ENCODE data around the gene PDCD2L.
"Not testable (repeated sequence)": the region's sequence is repeated elsewhere in the genome, so short reads cannot be mapped to it uniquely, and the experiment has no call there.

Gene PDCD2L

DNA sequence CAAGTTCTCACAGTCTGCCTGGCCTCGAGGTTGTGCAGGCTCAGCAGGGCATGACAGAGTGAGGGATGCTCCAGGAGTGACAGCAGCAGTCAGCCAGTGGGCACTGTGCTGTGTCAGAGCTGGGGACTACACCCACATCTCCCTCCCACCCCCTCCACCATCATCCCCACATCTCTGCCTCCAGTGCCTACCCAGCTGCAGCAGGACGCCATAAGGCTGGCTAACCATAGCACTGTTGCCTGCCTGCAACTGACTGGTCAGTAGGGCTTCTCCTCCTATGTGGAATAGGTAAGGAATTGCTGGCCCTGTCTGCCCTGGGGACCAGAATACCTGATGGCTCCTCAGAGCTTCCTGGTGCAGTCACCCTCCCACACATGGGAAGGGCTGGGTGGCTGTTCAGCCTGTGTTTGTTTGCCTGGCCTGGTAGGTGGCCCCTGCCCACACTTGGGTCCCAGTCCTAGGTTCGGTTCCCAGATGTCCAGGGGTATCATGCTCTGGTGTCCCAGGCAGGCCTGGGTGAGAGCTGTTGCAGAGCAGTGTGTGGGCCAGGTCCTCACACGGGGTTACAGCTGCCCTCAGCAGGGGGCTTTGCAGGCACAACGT is 23.5 kb upstream of the PDCD2L start:
- H3K9ac ChIP-seq (ENCODE audit: low read length): no peak overlapping the region
- peaks cover 76% of the 10 kb centered on the region for H3K36me3 ChIP-seq (ENCODE audit: control insufficient read depth, low read depth, low read length)
- H3K4me1 ChIP-seq (ENCODE audit: control insufficient read depth, low read depth, low read length): no peaks in the 10 kb centered on the region
- no peaks in the 10 kb centered on the region for H3K27me3 ChIP-seq (ENCODE audit: control insufficient read depth, insufficient read depth, low read length)
- no peak overlapping the region for H3K27ac ChIP-seq (ENCODE audit: low read length)
- no peak overlapping the region for H3K4me3 ChIP-seq (ENCODE audit: low read length)
- no peaks in the 10 kb centered on the region for H3K9me3 ChIP-seq (ENCODE audit: control insufficient read depth, low read depth, low read length)

DNA sequence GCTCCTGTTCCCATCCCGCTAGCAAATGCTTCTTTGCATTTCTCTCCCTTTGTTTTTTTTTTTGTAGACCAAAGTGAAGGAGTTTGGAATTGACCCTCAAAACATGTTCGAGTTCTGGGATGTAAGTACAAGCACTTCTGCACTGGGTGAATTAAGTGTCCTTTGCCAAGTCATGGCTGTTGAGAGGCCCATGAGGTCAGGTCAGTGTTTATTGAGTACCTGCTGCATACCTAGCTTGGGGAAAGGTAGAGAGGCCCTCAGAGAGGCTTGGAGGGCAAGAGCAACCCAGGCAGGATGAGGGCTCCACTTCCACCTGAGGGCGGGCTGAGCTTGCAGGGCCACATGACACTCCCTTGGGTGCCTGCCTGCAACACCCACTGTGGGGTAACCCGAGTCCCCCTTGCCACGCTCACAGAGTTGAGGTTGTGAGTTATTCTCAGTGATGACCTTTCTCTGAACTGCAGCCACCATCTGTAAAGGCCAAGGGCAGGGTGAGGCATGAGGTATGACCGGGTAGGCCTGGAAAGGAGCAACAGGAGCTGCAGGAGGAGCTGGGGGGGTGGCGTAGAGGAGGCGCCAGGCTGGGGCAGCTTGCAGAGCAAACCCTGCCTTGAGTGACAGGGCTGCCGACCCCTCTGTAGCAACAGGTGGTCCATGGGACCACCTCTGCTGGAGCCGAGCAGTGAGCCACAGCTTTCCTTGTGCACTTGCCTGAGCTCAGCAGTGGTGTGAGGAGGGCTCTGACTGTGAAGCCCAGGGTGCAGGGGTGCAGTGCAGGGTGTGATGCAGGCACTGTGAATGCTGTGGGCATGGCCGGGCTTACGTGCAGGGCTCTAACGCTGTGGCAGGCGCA is 22.6 kb upstream of the PDCD2L start:
- Histone ChIP-seq H3K9ac (ENCODE audit: low read length) (no peak overlapping the region), H3K4me3 (ENCODE audit: low read length) (no peak overlapping the region), H3K4me1 (ENCODE audit: control insufficient read depth, low read depth, low read length) (no peaks in the 10 kb centered on the region), H3K36me3 (ENCODE audit: control insufficient read depth, low read depth, low read length) (peaks cover 82% of the 10 kb centered on the region), H3K27ac (ENCODE audit: low read length) (no peak overlapping the region), H3K9me3 (ENCODE audit: control insufficient read depth, low read depth, low read length) (no peaks in the 10 kb centered on the region), H3K27me3 (ENCODE audit: control insufficient read depth, insufficient read depth, low read length) (no peaks in the 10 kb centered on the region)

DNA sequence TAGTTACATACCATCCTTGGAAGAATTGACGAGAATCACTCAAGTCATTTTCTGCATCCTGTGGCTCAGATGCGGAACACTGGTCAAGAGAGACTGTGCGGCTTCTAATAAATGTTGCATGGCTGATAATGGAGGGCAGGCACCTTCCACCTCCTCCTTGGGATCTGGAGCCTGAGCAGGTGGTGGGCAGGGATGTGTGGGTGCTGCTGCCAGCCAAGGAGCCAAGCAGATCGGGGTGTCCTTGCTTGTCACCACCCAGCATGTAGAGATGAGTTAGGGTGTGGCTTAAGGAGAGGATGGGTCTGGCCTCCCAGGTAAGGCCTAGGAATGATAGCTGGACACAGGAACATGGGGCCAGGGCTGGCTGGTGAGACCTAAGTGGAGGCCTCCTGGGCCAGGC is 21.7 kb upstream of the PDCD2L start:
- peaks cover 89% of the 10 kb centered on the region for H3K36me3 ChIP-seq (ENCODE audit: control insufficient read depth, low read depth, low read length)
- no peak overlapping the region for H3K4me3 ChIP-seq (ENCODE audit: low read length)
- no peaks in the 10 kb centered on the region for H3K27me3 ChIP-seq (ENCODE audit: control insufficient read depth, insufficient read depth, low read length)
- H3K9me3 ChIP-seq (ENCODE audit: control insufficient read depth, low read depth, low read length): no peaks in the 10 kb centered on the region
- H3K9ac ChIP-seq (ENCODE audit: low read length): no peak overlapping the region
- no peaks in the 10 kb centered on the region for H3K4me1 ChIP-seq (ENCODE audit: control insufficient read depth, low read depth, low read length)
- no peak overlapping the region for H3K27ac ChIP-seq (ENCODE audit: low read length)

DNA sequence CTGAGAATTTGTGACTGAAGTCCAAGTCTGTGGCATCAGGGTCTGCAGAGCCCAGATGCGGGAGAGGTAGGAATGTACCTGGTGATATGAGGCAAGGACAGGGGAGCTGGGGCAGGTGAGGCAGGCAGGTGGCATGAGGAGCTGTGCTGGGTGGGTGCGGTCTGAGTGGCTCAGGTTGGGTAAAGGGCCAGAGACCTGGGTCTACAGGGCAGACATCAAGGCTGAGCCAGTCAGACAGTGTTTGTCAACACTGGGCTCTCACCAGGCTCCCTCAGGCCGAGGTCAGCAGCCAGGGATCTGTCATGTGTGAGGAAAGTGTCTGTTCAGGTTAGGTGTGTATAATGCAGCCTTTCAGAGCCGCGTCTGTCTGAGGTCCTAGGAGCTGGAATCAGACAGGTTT is 20.6 kb upstream of the PDCD2L start:
- Histone ChIP-seq H3K27ac (ENCODE audit: low read length) (no peak overlapping the region), H3K9ac (ENCODE audit: low read length) (no peak overlapping the region), H3K4me1 (ENCODE audit: control insufficient read depth, low read depth, low read length) (no peaks in the 10 kb centered on the region), H3K4me3 (ENCODE audit: low read length) (no peak overlapping the region), H3K36me3 (ENCODE audit: control insufficient read depth, low read depth, low read length) (peaks cover 86% of the 10 kb centered on the region), H3K9me3 (ENCODE audit: control insufficient read depth, low read depth, low read length) (no peaks in the 10 kb centered on the region), H3K27me3 (ENCODE audit: control insufficient read depth, insufficient read depth, low read length) (no peaks in the 10 kb centered on the region)

DNA sequence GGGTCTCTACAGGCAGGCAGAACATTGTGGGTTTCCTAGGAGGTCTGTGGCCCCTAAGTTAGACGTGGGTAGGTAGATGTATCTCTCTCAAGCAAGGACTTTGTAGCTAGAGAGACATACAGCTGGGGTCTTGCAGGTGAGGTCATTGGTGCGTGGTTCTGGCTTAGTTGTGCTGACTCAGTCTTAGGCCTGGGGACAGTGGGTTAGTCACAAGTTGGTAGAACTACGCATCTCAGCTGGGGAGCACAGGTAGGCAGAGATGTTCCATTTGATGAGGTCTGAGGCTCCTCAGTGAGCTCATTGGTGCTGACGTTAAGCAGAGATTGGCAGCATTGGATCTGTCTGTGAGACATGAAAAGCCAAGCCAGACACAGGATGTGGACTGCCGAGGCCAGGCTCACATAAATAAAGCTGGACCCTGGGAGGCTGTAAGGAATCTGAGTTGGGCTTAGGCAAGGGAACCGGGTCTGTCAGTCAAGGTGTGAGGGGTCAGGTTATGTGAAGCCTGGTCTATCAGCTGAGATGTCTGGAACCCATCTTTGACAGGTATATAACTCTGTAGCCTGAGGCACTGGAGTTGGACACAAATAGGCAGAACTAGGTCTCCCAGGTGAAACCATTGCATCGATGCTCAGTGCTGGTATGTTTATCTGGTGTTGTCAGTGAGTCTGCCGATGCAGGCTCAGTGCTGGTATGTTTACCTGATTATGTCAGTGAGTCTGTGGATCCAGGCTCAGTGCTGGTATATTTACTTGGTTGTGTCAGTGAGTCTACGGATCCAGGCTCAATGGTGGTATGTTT is 17.4 kb upstream of the PDCD2L start:
- Histone ChIP-seq H3K27ac (ENCODE audit: low read length) (no peak overlapping the region), H3K9me3 (ENCODE audit: control insufficient read depth, low read depth, low read length) (no peaks in the 10 kb centered on the region), H3K4me3 (ENCODE audit: low read length) (no peak overlapping the region), H3K4me1 (ENCODE audit: control insufficient read depth, low read depth, low read length) (no peaks in the 10 kb centered on the region), H3K27me3 (ENCODE audit: control insufficient read depth, insufficient read depth, low read length) (no peaks in the 10 kb centered on the region), H3K36me3 (ENCODE audit: control insufficient read depth, low read depth, low read length) (peaks cover 81% of the 10 kb centered on the region), H3K9ac (ENCODE audit: low read length) (no peak overlapping the region)

DNA sequence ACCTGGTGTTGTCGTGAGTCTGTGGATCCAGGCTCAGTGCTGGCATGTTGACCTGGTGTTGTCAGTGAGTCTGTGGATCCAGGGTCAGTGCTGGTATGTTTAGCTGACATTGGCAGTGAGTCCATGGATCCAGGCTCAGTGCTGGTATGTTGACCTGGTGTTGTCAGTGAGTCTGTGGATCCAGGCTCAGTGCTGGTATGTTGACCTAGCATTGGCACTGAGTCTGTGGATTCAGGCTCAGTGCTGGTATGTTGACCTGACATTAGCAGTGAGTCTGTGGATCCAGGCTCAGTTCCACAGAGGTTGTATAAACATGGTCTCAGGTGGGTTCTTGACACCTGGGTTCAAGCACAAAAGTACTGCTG is 16.8 kb upstream of the PDCD2L start:
- H3K27me3 ChIP-seq (ENCODE audit: control insufficient read depth, insufficient read depth, low read length): no peaks in the 10 kb centered on the region
- H3K9ac ChIP-seq (ENCODE audit: low read length): no peak overlapping the region
- H3K36me3 ChIP-seq (ENCODE audit: control insufficient read depth, low read depth, low read length): peaks cover 82% of the 10 kb centered on the region
- no peaks in the 10 kb centered on the region for H3K4me1 ChIP-seq (ENCODE audit: control insufficient read depth, low read depth, low read length)
- no peak overlapping the region for H3K4me3 ChIP-seq (ENCODE audit: low read length)
- H3K27ac ChIP-seq (ENCODE audit: low read length): no peak overlapping the region
- no peaks in the 10 kb centered on the region for H3K9me3 ChIP-seq (ENCODE audit: control insufficient read depth, low read depth, low read length)

DNA sequence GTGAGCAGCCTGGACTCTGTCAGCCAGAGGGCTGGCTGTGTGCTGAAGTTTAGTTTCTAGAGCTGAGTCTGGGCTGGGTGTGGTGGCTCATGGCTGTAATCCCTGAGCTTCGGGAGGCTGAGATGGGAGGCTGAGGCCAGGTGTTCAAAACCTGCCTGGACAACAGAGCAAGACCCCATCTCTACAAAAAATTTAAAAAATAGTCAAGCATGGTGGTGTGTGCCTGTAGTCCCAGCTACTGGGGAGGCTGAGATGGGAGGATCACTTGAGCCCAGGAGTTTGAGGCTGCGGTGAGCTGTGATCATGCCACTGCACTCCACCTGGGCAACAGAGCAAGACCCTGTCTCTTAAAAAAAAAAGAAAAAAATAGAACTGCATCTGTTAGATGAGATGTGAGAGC is 15.5 kb upstream of the PDCD2L start:
- H3K9me3 ChIP-seq (ENCODE audit: control insufficient read depth, low read depth, low read length); H3K4me3 ChIP-seq (ENCODE audit: low read length); H3K4me1 ChIP-seq (ENCODE audit: control insufficient read depth, low read depth, low read length); H3K27me3 ChIP-seq (ENCODE audit: control insufficient read depth, insufficient read depth, low read length); H3K27ac ChIP-seq (ENCODE audit: low read length); H3K9ac ChIP-seq (ENCODE audit: low read length): not testable (repeated sequence)
- H3K36me3 ChIP-seq (ENCODE audit: control insufficient read depth, low read depth, low read length): peaks cover 74% of the 10 kb centered on the region

DNA sequence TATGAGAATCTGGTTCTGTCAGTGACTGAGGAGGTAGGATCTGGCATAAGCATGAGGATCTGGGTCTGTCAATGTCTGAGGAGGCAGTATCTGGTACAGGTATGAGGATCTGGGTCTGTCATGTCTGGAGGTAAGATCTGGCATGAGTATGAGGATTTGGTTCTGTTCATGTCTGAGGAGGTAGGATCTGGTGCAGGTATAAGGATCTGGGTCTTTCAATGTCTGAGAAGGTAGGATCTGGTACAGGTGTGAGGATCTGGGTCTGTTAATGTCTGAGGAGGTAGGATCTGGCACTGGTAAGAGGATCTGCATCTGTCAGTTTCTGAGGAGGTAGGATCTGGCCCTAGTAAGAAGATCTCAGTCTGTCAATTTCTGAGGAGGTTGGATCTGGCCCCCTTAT is 12.4 kb upstream of the PDCD2L start:
- H3K9me3 ChIP-seq (ENCODE audit: control insufficient read depth, low read depth, low read length): no peaks in the 10 kb centered on the region
- H3K9ac ChIP-seq (ENCODE audit: low read length): no peak overlapping the region
- H3K36me3 ChIP-seq (ENCODE audit: control insufficient read depth, low read depth, low read length): peaks cover 74% of the 10 kb centered on the region
- H3K27me3 ChIP-seq (ENCODE audit: control insufficient read depth, insufficient read depth, low read length): no peaks in the 10 kb centered on the region
- no peaks in the 10 kb centered on the region for H3K4me1 ChIP-seq (ENCODE audit: control insufficient read depth, low read depth, low read length)
- no peak overlapping the region for H3K4me3 ChIP-seq (ENCODE audit: low read length)
- no peak overlapping the region for H3K27ac ChIP-seq (ENCODE audit: low read length)

DNA sequence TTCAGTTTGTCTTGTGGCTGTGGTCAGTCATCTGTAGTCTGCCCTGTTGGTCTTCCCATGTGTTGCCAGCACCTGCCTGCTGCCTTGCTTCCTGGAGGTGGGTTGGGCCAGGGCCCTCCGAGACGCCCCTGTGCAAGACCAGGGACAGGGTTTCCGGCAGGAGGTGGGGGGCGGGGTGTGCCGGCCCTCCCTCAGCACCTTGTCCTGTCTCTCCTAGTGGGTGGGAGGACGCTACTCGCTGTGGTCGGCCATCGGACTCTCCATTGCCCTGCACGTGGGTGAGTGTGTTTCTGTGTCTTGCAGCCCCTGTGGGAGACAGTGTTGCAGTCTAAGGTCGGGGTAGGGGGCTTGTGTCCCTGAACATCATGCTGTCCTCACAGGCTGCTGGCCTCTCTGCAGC is 11.2 kb upstream of the PDCD2L start:
- no peaks in the 10 kb centered on the region for H3K9me3 ChIP-seq (ENCODE audit: control insufficient read depth, low read depth, low read length)

DNA sequence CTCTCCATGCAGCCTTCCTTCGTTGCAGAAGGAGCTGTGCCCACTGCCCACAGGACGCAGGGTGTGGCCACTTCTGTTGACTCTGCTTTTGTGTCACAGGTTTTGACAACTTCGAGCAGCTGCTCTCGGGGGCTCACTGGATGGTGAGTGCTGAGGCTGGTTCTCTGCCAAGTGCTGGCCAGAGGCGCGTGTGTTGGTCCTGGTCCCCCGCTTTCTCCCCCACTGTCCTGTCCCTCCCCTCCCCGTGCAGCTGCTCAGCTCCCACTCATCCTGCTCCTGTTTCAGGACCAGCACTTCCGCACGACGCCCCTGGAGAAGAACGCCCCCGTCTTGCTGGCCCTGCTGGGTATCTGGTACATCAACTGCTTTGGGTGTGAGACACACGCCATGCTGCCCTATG is 10.6 kb upstream of the PDCD2L start:
- Histone ChIP-seq H3K9ac (ENCODE audit: low read length) (no peak overlapping the region), H3K4me1 (ENCODE audit: control insufficient read depth, low read depth, low read length) (no peaks in the 10 kb centered on the region), H3K27ac (ENCODE audit: low read length) (no peak overlapping the region), H3K36me3 (ENCODE audit: control insufficient read depth, low read depth, low read length) (peaks cover 68% of the 10 kb centered on the region), H3K9me3 (ENCODE audit: control insufficient read depth, low read depth, low read length) (no peaks in the 10 kb centered on the region), H3K27me3 (ENCODE audit: control insufficient read depth, insufficient read depth, low read length) (no peaks in the 10 kb centered on the region), H3K4me3 (ENCODE audit: low read length) (no peak overlapping the region)

More for the DNA sequence above, 11.2 kb upstream of the PDCD2L start:
- H3K4me3 ChIP-seq (ENCODE audit: low read length): no peak overlapping the region
- no peaks in the 10 kb centered on the region for H3K4me1 ChIP-seq (ENCODE audit: control insufficient read depth, low read depth, low read length)
- H3K9ac ChIP-seq (ENCODE audit: low read length): no peak overlapping the region
- H3K36me3 ChIP-seq (ENCODE audit: control insufficient read depth, low read depth, low read length): peaks cover 68% of the 10 kb centered on the region
- H3K27me3 ChIP-seq (ENCODE audit: control insufficient read depth, insufficient read depth, low read length): no peaks in the 10 kb centered on the region
- no peak overlapping the region for H3K27ac ChIP-seq (ENCODE audit: low read length)

DNA sequence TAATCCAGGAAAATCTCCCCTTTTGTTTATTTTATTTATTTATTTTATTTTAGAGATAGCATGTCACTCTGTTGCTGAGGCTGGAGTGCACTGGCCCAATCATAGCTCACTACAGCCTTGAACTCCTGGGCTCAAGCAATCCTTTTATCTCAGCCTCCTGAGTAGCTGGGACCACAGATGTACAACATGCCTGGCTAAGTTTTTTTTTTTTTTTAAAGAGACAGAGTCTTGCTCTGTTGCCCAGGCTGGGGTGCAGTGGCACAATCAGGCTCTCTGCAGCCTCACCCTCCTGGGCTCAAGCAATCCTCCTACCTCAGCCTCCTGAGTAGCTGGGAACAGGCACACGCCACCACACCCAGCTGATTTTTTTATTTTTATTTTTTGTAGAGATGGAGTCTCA is 6.3 kb upstream of the PDCD2L start:
- Histone ChIP-seq H3K36me3 (ENCODE audit: control insufficient read depth, low read depth, low read length) (peaks cover 53% of the 10 kb centered on the region), H3K4me1 (ENCODE audit: control insufficient read depth, low read depth, low read length) (no peaks in the 10 kb centered on the region)

More for the DNA sequence above, 6.3 kb upstream of the PDCD2L start:
- Histone ChIP-seq H3K27ac (ENCODE audit: low read length) (no peak overlapping the region), H3K9me3 (ENCODE audit: control insufficient read depth, low read depth, low read length) (no peaks in the 10 kb centered on the region), H3K9ac (ENCODE audit: low read length) (no peak overlapping the region), H3K27me3 (ENCODE audit: control insufficient read depth, insufficient read depth, low read length) (no peaks in the 10 kb centered on the region), H3K4me3 (ENCODE audit: low read length) (no peak overlapping the region)
